H1 (cell line): ENCODE data around the gene SMPD2. TPM values are rescaled to one million over a fixed set of nuclear protein-coding genes. Genes with fewer than 3 reads are reported as not detected.

Source experiments
- CTCF ChIA-PET: fragments of 300-600 bp; sonication (Branson Sonifier 250); formaldehyde crosslinking; loops from one replicate; lab custom pipeline; 2021; ENCODE audit not compliant: partially characterized antibody; lab: Charles Lee
- POLR2A ChIA-PET: fragments of 300-600 bp; sonication (Branson Sonifier 250); formaldehyde crosslinking; loops from one replicate; lab custom pipeline; 2021; ENCODE audit warnings: inconsistent platforms; ENCODE audit not compliant: partially characterized antibody; lab: Charles Lee
- DNase-seq, 2 experiments: peaks; one replicate each; pipeline versions ENCODE4 v3.0.0 to v3.0.0-alpha.2; 2010 to 2022; ENCODE audit warnings: low spot score in 2 of 2, low read depth in 1 of 2, mixed read lengths in 1 of 2
- FAIRE-seq: peaks from 2 replicates; lab custom pipeline; 2011; peaks lifted over from hg19 to GRCh38; lab: Jason Lieb, UNC
- H2AFZ ChIP-seq: 2 replicates; pipeline ENCODE4 v1.8.1; 2012; ENCODE audit warnings: low read length, inconsistent platforms
- H2AK5ac ChIP-seq: 2 replicates; pipeline ENCODE4 v1.6.1; 2013; ENCODE audit warnings: low read depth, low read length
- H2BK120ac ChIP-seq: replicated peaks from 2 replicates; pipeline ENCODE3; 2013; ENCODE audit warnings: low read depth, low read length, inconsistent platforms
- H2BK12ac ChIP-seq: 2 replicates; pipeline ENCODE4 v1.6.1; 2013; ENCODE audit warnings: low read depth, low read length
- H2BK15ac ChIP-seq: 2 replicates; pipeline ENCODE4 v1.6.1; 2013; ENCODE audit warnings: low read length
- H2BK20ac ChIP-seq: 2 replicates; pipeline ENCODE4 v1.6.1; 2013; ENCODE audit warnings: low read length
- H2BK5ac ChIP-seq: 2 replicates; pipeline ENCODE4 v1.6.1; 2013; ENCODE audit warnings: low read depth, low read length
- H3K14ac ChIP-seq: 2 replicates; pipeline ENCODE4 v1.6.1; 2013; ENCODE audit warnings: inconsistent platforms; ENCODE audit not compliant: insufficient read length
- H3K18ac ChIP-seq: 2 replicates; pipeline ENCODE4 v1.6.1; 2013; ENCODE audit warnings: low read length; ENCODE audit errors: extremely low read depth
- H3K23ac ChIP-seq: 2 replicates; pipeline ENCODE4 v1.6.1; 2013; ENCODE audit warnings: inconsistent platforms; ENCODE audit not compliant: insufficient read length
- H3K23me2 ChIP-seq: 2 replicates; pipeline ENCODE4 v1.6.1; 2013; ENCODE audit warnings: low read depth, low read length
- H3K27ac ChIP-seq: 2 replicates; pipeline ENCODE4 v1.6.1; 2011; ENCODE audit warnings: low read depth, low read length, inconsistent platforms
- H3K27me3 ChIP-seq, 4 experiments: replicated peaks in 1 of 4; 1 replicate in 1 of 4; 2 replicates in 3 of 4; pipeline versions ENCODE4 v1.6.1 to v1.8.1; 2011 to 2013; ENCODE audit warnings: low read length in 3 of 4, mild to moderate bottlenecking in 3 of 4, inconsistent platforms in 2 of 4, mixed read lengths in 2 of 4, moderate library complexity in 1 of 4; ENCODE audit not compliant: control insufficient read depth in 3 of 4, insufficient read depth in 3 of 4; ENCODE audit errors: extremely low read depth in 1 of 4
- H3K36me3 ChIP-seq, 4 experiments: 2 replicates each; pipeline versions ENCODE4 v1.6.1 to v1.8.1; 2011 to 2013; ENCODE audit warnings: mild to moderate bottlenecking in 4 of 4, low read length in 3 of 4, moderate library complexity in 2 of 4, control low read depth in 1 of 4, inconsistent platforms in 1 of 4; ENCODE audit not compliant: insufficient read depth in 4 of 4, control insufficient read depth in 2 of 4
- H3K4ac ChIP-seq: replicated peaks from 2 replicates; pipeline ENCODE3; 2013; ENCODE audit warnings: low read length, low read depth, mixed read lengths, inconsistent platforms; ENCODE audit not compliant: insufficient read length
- H3K4me1 ChIP-seq, 4 experiments: replicated peaks in 1 of 4; 1 replicate in 1 of 4; 2 replicates in 3 of 4; pipeline versions ENCODE4 v1.6.1 to v1.8.1; 2011 to 2013; ENCODE audit warnings: low read length in 3 of 4, inconsistent platforms in 2 of 4, mixed read lengths in 1 of 4; ENCODE audit not compliant: insufficient read depth in 4 of 4, control insufficient read depth in 3 of 4
- H3K4me2 ChIP-seq, 2 experiments: 2 replicates each; pipeline versions ENCODE4 v1.6.1 to v1.8.1; 2011 to 2013; ENCODE audit warnings: low read depth in 2 of 2, low read length in 2 of 2, control low read depth in 1 of 2, inconsistent platforms in 1 of 2, mild to moderate bottlenecking in 1 of 2; ENCODE audit not compliant: insufficient read depth in 1 of 2
- H3K4me3 ChIP-seq, 4 experiments: fragments of 200-600, 300-600 bp in 1 of 4; sonication (generic), shearing (Covaris generic), sonication (Bioruptor Twin) in 1 of 4; 2 replicates each; pipeline versions ENCODE4 v1.5.1 to v1.8.1; 2011 to 2016; ENCODE audit warnings: low read length in 4 of 4, low read depth in 3 of 4, control low read depth in 2 of 4, inconsistent platforms in 2 of 4, mild to moderate bottlenecking in 2 of 4, mixed read lengths in 1 of 4, moderate library complexity in 1 of 4; ENCODE audit not compliant: insufficient read depth in 2 of 4; ENCODE audit errors: extremely low read depth in 1 of 4
- H3K56ac ChIP-seq: replicated peaks from 2 replicates; pipeline ENCODE3; 2013; ENCODE audit warnings: low read depth, mild to moderate bottlenecking, mixed read lengths, low read length, inconsistent platforms; ENCODE audit not compliant: insufficient read length
- H3K79me1 ChIP-seq: 2 replicates; pipeline ENCODE4 v1.6.1; 2013; ENCODE audit warnings: low read depth, low read length, control low read depth
- H3K79me2 ChIP-seq, 2 experiments: 2 replicates each; pipeline versions ENCODE4 v1.6.1 to v1.8.1; 2012 to 2013; ENCODE audit warnings: low read length in 2 of 2, mild to moderate bottlenecking in 2 of 2, inconsistent platforms in 1 of 2; ENCODE audit not compliant: insufficient read depth in 2 of 2, control insufficient read depth in 1 of 2
- H3K9ac ChIP-seq, 4 experiments: replicated peaks in 1 of 4; 1 replicate in 1 of 4; 2 replicates in 3 of 4; pipeline versions ENCODE4 v1.6.1 to v1.8.1; 2011 to 2013; ENCODE audit warnings: low read depth in 3 of 4, low read length in 3 of 4, control low read depth in 2 of 4, mild to moderate bottlenecking in 2 of 4, moderate library complexity in 2 of 4, inconsistent platforms in 1 of 4; ENCODE audit errors: extremely low read depth in 1 of 4
- H3K9me3 ChIP-seq, 2 experiments: 2 replicates each; pipeline versions ENCODE4 v1.6.1 to v1.8.1; 2012 to 2013; ENCODE audit warnings: mild to moderate bottlenecking in 2 of 2, moderate library complexity in 2 of 2, control low read depth in 1 of 2, inconsistent platforms in 1 of 2, low read depth in 1 of 2, low read length in 1 of 2, mixed read lengths in 1 of 2; ENCODE audit not compliant: insufficient read depth in 2 of 2
- H4K20me1 ChIP-seq, 2 experiments: replicated peaks in 1 of 2; 2 replicates each; pipeline versions ENCODE3 to v1.8.1; 2011 to 2013; ENCODE audit warnings: inconsistent platforms in 2 of 2, low read length in 2 of 2, mild to moderate bottlenecking in 1 of 2; ENCODE audit not compliant: insufficient read depth in 2 of 2, control insufficient read depth in 1 of 2
- H4K5ac ChIP-seq: 2 replicates; pipeline ENCODE4 v1.6.1; 2013; ENCODE audit warnings: low read length, low read depth, mixed read lengths, inconsistent platforms; ENCODE audit not compliant: insufficient read length
- H4K8ac ChIP-seq: 2 replicates; pipeline ENCODE4 v1.8.0; 2013; ENCODE audit warnings: mild to moderate bottlenecking, moderate library complexity, low read length, inconsistent platforms; ENCODE audit not compliant: insufficient read depth; ENCODE audit errors: extremely low read depth
- H4K91ac ChIP-seq: replicated peaks from 2 replicates; pipeline ENCODE3; 2013; ENCODE audit warnings: low read length, mixed read lengths, inconsistent platforms; ENCODE audit not compliant: insufficient read length
- MAX ChIP-seq: IDR thresholded peaks from 2 replicates; pipeline ENCODE4 v1.6.1; 2012; ENCODE audit warnings: inconsistent platforms
- WGBS, 2 experiments: shearing (Covaris generic) in 1 of 2; methylation state at CpG; one replicate each; pipeline versions ENCODE4 v1.1.6 to v1.1.7; 2013 to 2015; ENCODE audit warnings: low lambda C conversion rate in 2 of 2, mixed read lengths in 2 of 2, inconsistent platforms in 1 of 2, low coverage in 1 of 2, missing lambda C conversion rate in 1 of 2; ENCODE audit not compliant: insufficient replicate concordance in 2 of 2, insufficient coverage in 1 of 2, insufficient read length in 1 of 2; ENCODE audit errors: extremely low coverage in 1 of 2, missing lambda C conversion rate in 1 of 2; 5-methylcytosine and 5-hydroxymethylcytosine counted together
- polyA plus RNA-seq, 7 experiments: library from polyadenylated mRNA; depleted of rRNA in 3 of 7; stranded (reverse) in 5 of 7; unstranded in 2 of 7; fragments of >200 nt in 5 of 7; fragments of 200-250 nt in 2 of 7; gene quantifications; 1 replicate in 5 of 7; 2 replicates in 1 of 7; 4 replicates in 1 of 7; pipeline versions ENCODE4 v1.2.1 to v1.2.3, GENCODE V29; 2011 to 2013; ENCODE audit warnings: missing spikeins in 2 of 7, mixed read lengths in 2 of 7
- total RNA-seq: library from RNA; stranded (reverse); fragmentation: NEBNext Ultra II Directional; extraction: Animal tissue kit (Norgen Biotek cat#: 25700); gene quantifications from 2 replicates; pipeline ENCODE4 v1.2.1, GENCODE V29; 2021

The SMPD2 gene
- total and polyA plus RNA-seq, 2 of the 8 experiments (the other 6 are each of a cell fraction or from before 2014, with no cell fraction given): 11.5 to 17.2 TPM

- peaks cover 20 to 74% of the 10 kb centered on the region in 2 experiments for H3K79me2 ChIP-seq
- H3K18ac ChIP-seq: no peak overlapping the region
- no peaks in the 10 kb centered on the region for H3K9me3 ChIP-seq
- H2BK20ac ChIP-seq: no peak overlapping the region
- no peak overlapping the region for H3K56ac ChIP-seq
- H3K9ac ChIP-seq: no peak overlapping the region; a peak in 1 of 7 replicates
- WGBS, 2 experiments: 87% methylated on average over 9 of the region's 9 CpGs; no CpG with 5 or more reads in 1 of the 2 experiments
- ChIA-PET POLR2A (interaction anchor here (0.6 to 1.6 kb wide), 3 partner anchors 12 to 139 kb away, joined by 3 to 7 read pairs (median 3); no protein-coding TSS in a partner anchor), CTCF (interaction anchor here (0.7 to 1.7 kb wide), 3 partner anchors 9 to 290 kb away, joined by 3 to 5 read pairs (median 4); no protein-coding TSS in a partner anchor)
- H3K79me1 ChIP-seq: peaks cover 9% of the 10 kb centered on the region
- no peak overlapping the region for H4K91ac ChIP-seq
- H3K23me2 ChIP-seq: 0 out of 2 replicates have a peak, but pooled peaks cover 5% of the 10 kb centered on the region
- H3K27ac ChIP-seq: no peak overlapping the region
- FAIRE-seq (no peak), DNase-seq (no peak)
- H3K36me3 ChIP-seq: peaks cover 9 to 70% (median 47%) of the 10 kb centered on the region in 4 experiments
- no peak overlapping the region for H2BK120ac ChIP-seq
- H3K23ac ChIP-seq: no peak overlapping the region
- H3K14ac ChIP-seq: no peak overlapping the region
- peak overlapping the region in 2 of 4 experiments; percentile 6 to 48; a peak in 5 of 8 replicates for H3K4me3 ChIP-seq
- H2BK12ac ChIP-seq: no peak overlapping the region
- no peak overlapping the region for H2AFZ ChIP-seq
- H2BK5ac ChIP-seq: no peak overlapping the region
- no peak overlapping the region for H2BK15ac ChIP-seq
- no peak overlapping the region for H4K5ac ChIP-seq
- no peak overlapping the region for H3K4ac ChIP-seq
- H2AK5ac ChIP-seq: no peak overlapping the region
- no peak overlapping the region for H4K8ac ChIP-seq
- peaks cover 4 to 16% of the 10 kb centered on the region in 2 experiments for H4K20me1 ChIP-seq
- peaks cover 2 to 15% (median 3%) of the 10 kb centered on the region in 4 experiments; a peak in 4 of 7 replicates for H3K4me1 ChIP-seq
- peak overlapping the region; percentile 49 to 72 for H3K4me2 ChIP-seq
- H3K27me3 ChIP-seq: no peaks in the 10 kb centered on the region
- TF ChIP-seq MAX: no peak
These were observed 37.8 kb downstream of the SMPD2 start for GRCh38 chr6:109478222-109478805.
